Central memory CD8-positive, alpha-beta T cell (primary cell): Measurements from ENCODE around the gene LEMD3.

Experiments
- ATAC-seq: fragments of 150-1000 bp; cut with Tn5 transposase; replicated peaks from 2 replicates; pipeline ENCODE4 v1.10.0; 2022; ENCODE audit warnings: mild to moderate bottlenecking, moderate FRiP score, moderate number of reproducible peaks; ENCODE audit not compliant: poor library complexity, severe bottlenecking; ENCODE audit errors: extremely low read depth
- DNase-seq, 2 donors: peaks; one replicate each; pipeline ENCODE4 v3.0.0; 2021; ENCODE audit warnings: low spot score in 2 of 2
- H3K27ac Mint-ChIP-seq: one replicate; pipeline ENCODE4 v1.8.0; 2022; ENCODE audit warnings: low read depth, mild to moderate bottlenecking, moderate library complexity, mixed read lengths
- H3K27me3 Mint-ChIP-seq: one replicate; pipeline ENCODE4 v1.8.0; 2022; ENCODE audit warnings: mixed read lengths
- H3K36me3 Mint-ChIP-seq: one replicate; pipeline ENCODE4 v1.8.0; 2022; ENCODE audit warnings: mild to moderate bottlenecking, moderate library complexity, mixed read lengths; ENCODE audit not compliant: insufficient read depth
- H3K4me1 Mint-ChIP-seq: one replicate; pipeline ENCODE4 v1.8.0; 2022; ENCODE audit warnings: mixed read lengths
- H3K4me3 Mint-ChIP-seq: one replicate; pipeline ENCODE4 v1.8.0; 2022; ENCODE audit warnings: mild to moderate bottlenecking, moderate library complexity, mixed read lengths
- H3K9me3 Mint-ChIP-seq: one replicate; pipeline ENCODE4 v1.8.0; 2022; ENCODE audit warnings: mixed read lengths

LEMD3 gene

GRCh38 chr12:65200007-65200665, 30.8 kb downstream of the LEMD3 start:
- peaks cover 66% of the 10 kb centered on the region for H3K4me1 Mint-ChIP-seq
- no peaks in the 10 kb centered on the region for H3K9me3 Mint-ChIP-seq
- peaks cover 7% of the 10 kb centered on the region for H3K36me3 Mint-ChIP-seq
- no peaks in the 10 kb centered on the region for H3K27me3 Mint-ChIP-seq
- ATAC-seq (no peak), DNase-seq (no peak)
- no peak overlapping the region for H3K27ac Mint-ChIP-seq
- no peak overlapping the region for H3K4me3 Mint-ChIP-seq

GRCh38 chr12:65203376-65203775, 34.0 kb downstream of the LEMD3 start:
- Mint-ChIP-seq H3K9me3 (no peaks in the 10 kb centered on the region), H3K27ac (no peak overlapping the region), H3K27me3 (no peaks in the 10 kb centered on the region), H3K4me1 (peaks cover 64% of the 10 kb centered on the region), H3K4me3 (no peak overlapping the region), H3K36me3 (peaks cover 10% of the 10 kb centered on the region)
- DNase-seq (no peak), ATAC-seq (no peak)

- Mint-ChIP-seq H3K4me1 (peaks cover 74% of the 10 kb centered on the region), H3K9me3 (no peaks in the 10 kb centered on the region), H3K27ac (no peak overlapping the region), H3K4me3 (no peak overlapping the region), H3K27me3 (no peaks in the 10 kb centered on the region), H3K36me3 (peaks cover 13% of the 10 kb centered on the region)
- ATAC-seq (no peak), DNase-seq (no peak)
Measured at GRCh38 chr12:65204886-65205525, 35.6 kb downstream of the LEMD3 start.

- peaks cover 13% of the 10 kb centered on the region for H3K36me3 Mint-ChIP-seq
- no peak overlapping the region for H3K27ac Mint-ChIP-seq
- DNase-seq (no peak), ATAC-seq (no peak)
- H3K9me3 Mint-ChIP-seq = no peaks in the 10 kb centered on the region
- peaks cover 67% of the 10 kb centered on the region for H3K4me1 Mint-ChIP-seq
- H3K27me3 Mint-ChIP-seq = no peaks in the 10 kb centered on the region
- no peak overlapping the region for H3K4me3 Mint-ChIP-seq
Measured at GRCh38 chr12:65205886-65206285, 36.5 kb downstream of the LEMD3 start.

- Mint-ChIP-seq H3K9me3 (no peaks in the 10 kb centered on the region), H3K27ac (peak overlapping the region; percentile 56), H3K27me3 (no peaks in the 10 kb centered on the region), H3K36me3 (peaks cover 12% of the 10 kb centered on the region), H3K4me3 (peak overlapping the region; percentile 2), H3K4me1 (peaks cover 45% of the 10 kb centered on the region)
- ATAC-seq (no peak), DNase-seq (no peak)
Measured at GRCh38 chr12:65208125-65208524, 38.7 kb downstream of the LEMD3 start.

GRCh38 chr12:65208964-65209654, 39.7 kb downstream of the LEMD3 start:
- H3K36me3 Mint-ChIP-seq = peaks cover 15% of the 10 kb centered on the region
- H3K4me1 Mint-ChIP-seq = peaks cover 43% of the 10 kb centered on the region
- DNase-seq = no peak
- no peak for ATAC-seq
- H3K27ac Mint-ChIP-seq = peak overlapping the region; percentile 56
- H3K27me3 Mint-ChIP-seq = no peaks in the 10 kb centered on the region
- peak overlapping the region; percentile 27 for H3K4me3 Mint-ChIP-seq
- no peaks in the 10 kb centered on the region for H3K9me3 Mint-ChIP-seq

GRCh38 chr12:65209655-65210043, 40.3 kb downstream of the LEMD3 start:
- H3K9me3 Mint-ChIP-seq = no peaks in the 10 kb centered on the region
- H3K4me3 Mint-ChIP-seq = peak overlapping the region; percentile 27
- ATAC-seq = peak; percentile 14
- H3K4me1 Mint-ChIP-seq = peaks cover 44% of the 10 kb centered on the region
- peaks cover 15% of the 10 kb centered on the region for H3K36me3 Mint-ChIP-seq
- peak overlapping the region; percentile 47 for H3K27ac Mint-ChIP-seq
- H3K27me3 Mint-ChIP-seq = no peaks in the 10 kb centered on the region
- no peak for DNase-seq

GRCh38 chr12:65217086-65217485, 47.7 kb downstream of the LEMD3 start:
- Mint-ChIP-seq H3K9me3 (no peaks in the 10 kb centered on the region), H3K27ac (no peak overlapping the region), H3K27me3 (no peaks in the 10 kb centered on the region), H3K4me3 (no peak overlapping the region), H3K4me1 (peaks cover 20% of the 10 kb centered on the region), H3K36me3 (peaks cover 25% of the 10 kb centered on the region)
- ATAC-seq = no peak
- DNase-seq = no peak

GRCh38 chr12:65220761-65221160, 51.4 kb downstream of the LEMD3 start:
- peaks cover 27% of the 10 kb centered on the region for H3K36me3 Mint-ChIP-seq
- no peak overlapping the region for H3K4me3 Mint-ChIP-seq
- H3K27ac Mint-ChIP-seq = no peak overlapping the region
- H3K4me1 Mint-ChIP-seq = peaks cover 28% of the 10 kb centered on the region
- H3K9me3 Mint-ChIP-seq = peaks cover 8% of the 10 kb centered on the region
- H3K27me3 Mint-ChIP-seq = no peaks in the 10 kb centered on the region
- ATAC-seq = no peak
- no peak for DNase-seq

GRCh38 chr12:65229441-65229840, 60.1 kb downstream of the LEMD3 start:
- no peaks in the 10 kb centered on the region for H3K27me3 Mint-ChIP-seq
- peaks cover 35% of the 10 kb centered on the region for H3K4me1 Mint-ChIP-seq
- no peak for ATAC-seq
- no peak overlapping the region for H3K27ac Mint-ChIP-seq
- H3K4me3 Mint-ChIP-seq = no peak overlapping the region
- H3K9me3 Mint-ChIP-seq = peaks cover 6% of the 10 kb centered on the region
- H3K36me3 Mint-ChIP-seq = peaks cover 13% of the 10 kb centered on the region
- no peak for DNase-seq

GRCh38 chr12:65232476-65233077, 63.2 kb downstream of the LEMD3 start:
- no peaks in the 10 kb centered on the region for H3K9me3 Mint-ChIP-seq
- no peak for DNase-seq
- no peaks in the 10 kb centered on the region for H3K27me3 Mint-ChIP-seq
- H3K36me3 Mint-ChIP-seq = peaks cover 12% of the 10 kb centered on the region
- H3K27ac Mint-ChIP-seq = no peak overlapping the region
- no peak for ATAC-seq
- peaks cover 17% of the 10 kb centered on the region for H3K4me1 Mint-ChIP-seq
- no peak overlapping the region for H3K4me3 Mint-ChIP-seq

GRCh38 chr12:65237153-65237552, 67.8 kb downstream of the LEMD3 start:
- H3K36me3 Mint-ChIP-seq = peaks cover 4% of the 10 kb centered on the region
- peaks cover 9% of the 10 kb centered on the region for H3K4me1 Mint-ChIP-seq
- no peak overlapping the region for H3K4me3 Mint-ChIP-seq
- no peak overlapping the region for H3K27ac Mint-ChIP-seq
- H3K27me3 Mint-ChIP-seq = no peaks in the 10 kb centered on the region
- H3K9me3 Mint-ChIP-seq = no peaks in the 10 kb centered on the region
- ATAC-seq = no peak
- no peak for DNase-seq
